Mesendoderm (in vitro differentiated cells): ENCODE measurements around the gene HIP1.
"Not testable (repeated sequence)": the region's sequence is repeated elsewhere in the genome, so short reads cannot be mapped to it uniquely, and the experiment has no call there.

ENCODE experiments used
- DNase-seq: peaks from one replicate; pipeline ENCODE4 v3.0.0; 2013
- H2AK5ac ChIP-seq: 2 replicates; pipeline ENCODE4 v1.6.1; 2013; ENCODE audit warnings: low read length, inconsistent platforms
- H2BK120ac ChIP-seq: 2 replicates; pipeline ENCODE4 v1.6.1; 2013; ENCODE audit warnings: low read depth, mild to moderate bottlenecking, low read length, moderate library complexity, mixed read lengths
- H2BK15ac ChIP-seq: replicated peaks from 2 replicates; pipeline ENCODE4 v1.6.1; 2013; ENCODE audit warnings: low read depth, mild to moderate bottlenecking, moderate library complexity
- H2BK5ac ChIP-seq: 2 replicates; pipeline ENCODE4 v1.6.1; 2013; ENCODE audit warnings: low read length, inconsistent platforms
- H3K18ac ChIP-seq: 2 replicates; pipeline ENCODE4 v1.6.1; 2013; ENCODE audit warnings: mild to moderate bottlenecking, low read length, mixed read lengths
- H3K23ac ChIP-seq: one replicate; pipeline ENCODE4 v1.6.1; 2013; ENCODE audit warnings: low read length
- H3K27ac ChIP-seq: 2 replicates; pipeline ENCODE4 v1.5.1; 2013; ENCODE audit warnings: low read depth, mild to moderate bottlenecking, inconsistent platforms, low read length, moderate library complexity
- H3K27me3 ChIP-seq: 2 replicates; pipeline ENCODE4 v1.6.1; 2013; ENCODE audit warnings: low read length, control low read depth, mild to moderate bottlenecking, inconsistent platforms; ENCODE audit not compliant: insufficient read depth, poor library complexity
- H3K36me3 ChIP-seq: 2 replicates; pipeline ENCODE4 v1.6.1; 2013; ENCODE audit warnings: low read length, inconsistent platforms; ENCODE audit not compliant: control insufficient read depth, insufficient read depth
- H3K4ac ChIP-seq: one replicate; pipeline ENCODE4 v1.6.1; 2013; ENCODE audit warnings: low read depth, mild to moderate bottlenecking, low read length, moderate library complexity
- H3K4me1 ChIP-seq: 2 replicates; pipeline ENCODE4 v1.6.1; 2013; ENCODE audit warnings: low read depth, low read length, inconsistent platforms; ENCODE audit not compliant: control insufficient read depth
- H3K4me2 ChIP-seq: 2 replicates; pipeline ENCODE4 v1.6.1; 2013; ENCODE audit warnings: low read length
- H3K4me3 ChIP-seq: 2 replicates; pipeline ENCODE4 v1.5.1; 2013; ENCODE audit warnings: mild to moderate bottlenecking, low read length
- H3K56ac ChIP-seq: one replicate; pipeline ENCODE4 v1.6.1; 2013; ENCODE audit warnings: low read length
- H3K79me1 ChIP-seq: 2 replicates; pipeline ENCODE4 v1.6.1; 2013; ENCODE audit warnings: low read length, inconsistent platforms
- H3K79me2 ChIP-seq: 2 replicates; pipeline ENCODE4 v1.6.1; 2013; ENCODE audit warnings: mild to moderate bottlenecking, low read length; ENCODE audit not compliant: control insufficient read depth, insufficient read depth
- H3K9ac ChIP-seq: 2 replicates; pipeline ENCODE4 v1.6.1; 2013; ENCODE audit warnings: low read length, inconsistent platforms
- H4K5ac ChIP-seq: one replicate; pipeline ENCODE4 v1.6.1; 2013; ENCODE audit warnings: low read length
- H4K8ac ChIP-seq: one replicate; pipeline ENCODE4 v1.6.1; 2013; ENCODE audit warnings: low read depth, mild to moderate bottlenecking, control low read depth, low read length, moderate library complexity
- WGBS: extraction: QIAGEN DNeasy Blood & Tissue Kit; methylation state at CpG from one replicate; pipeline ENCODE4 v1.1.7; 2013; ENCODE audit warnings: low lambda C conversion rate, missing lambda C conversion rate; ENCODE audit not compliant: insufficient coverage; ENCODE audit errors: extremely low coverage; 5-methylcytosine and 5-hydroxymethylcytosine counted together

The HIP1 gene

GRCh38 chr7:75572814-75573213 lies 165.9 kb downstream of the HIP1 start:
- H3K4ac ChIP-seq: no peak overlapping the region
- no peak overlapping the region for H3K4me2 ChIP-seq
- H3K4me1 ChIP-seq: no peaks in the 10 kb centered on the region
- no peak overlapping the region for H3K27ac ChIP-seq
- H3K56ac ChIP-seq: no peak overlapping the region
- H4K5ac ChIP-seq: no peak overlapping the region
- no peaks in the 10 kb centered on the region for H3K79me1 ChIP-seq
- no peak overlapping the region for H4K8ac ChIP-seq
- H3K9ac ChIP-seq: no peak overlapping the region
- peaks cover 9% of the 10 kb centered on the region for H3K36me3 ChIP-seq
- H2AK5ac ChIP-seq: no peak overlapping the region
- H3K23ac ChIP-seq: no peak overlapping the region
- no peak overlapping the region for H2BK120ac ChIP-seq
- H3K4me3 ChIP-seq: no peak overlapping the region
- no CpG with 5 or more reads among the region's 11 CpGs for WGBS
- no peak overlapping the region for H2BK5ac ChIP-seq
- no peaks in the 10 kb centered on the region for H3K79me2 ChIP-seq
- H2BK15ac ChIP-seq: no peak overlapping the region
- no peak overlapping the region for H3K18ac ChIP-seq
- H3K27me3 ChIP-seq: no peaks in the 10 kb centered on the region
- DNase-seq: no peak

- H3K9ac ChIP-seq: no peak overlapping the region
- no peak overlapping the region for H2BK15ac ChIP-seq
- no peak overlapping the region for H3K18ac ChIP-seq
- no peak overlapping the region for H3K23ac ChIP-seq
- no peaks in the 10 kb centered on the region for H3K79me2 ChIP-seq
- H3K56ac ChIP-seq: no peak overlapping the region
- no peaks in the 10 kb centered on the region for H3K27me3 ChIP-seq
- H3K36me3 ChIP-seq: peaks cover 9% of the 10 kb centered on the region
- H2BK120ac ChIP-seq: no peak overlapping the region
- no peak overlapping the region for H3K4me3 ChIP-seq
- H3K27ac ChIP-seq: no peak overlapping the region
- H3K4ac ChIP-seq: no peak overlapping the region
- no peak overlapping the region for H4K8ac ChIP-seq
- H2AK5ac ChIP-seq: no peak overlapping the region
- H2BK5ac ChIP-seq: no peak overlapping the region
- no peak for DNase-seq
- no peak overlapping the region for H4K5ac ChIP-seq
- no peaks in the 10 kb centered on the region for H3K4me1 ChIP-seq
- no peak overlapping the region for H3K4me2 ChIP-seq
- no CpG with 5 or more reads among the region's 5 CpGs for WGBS
- H3K79me1 ChIP-seq: no peaks in the 10 kb centered on the region
These were observed 166.3 kb downstream of the HIP1 start for GRCh38 chr7:75572396-75572795.

- no peak overlapping the region for H3K4ac ChIP-seq
- no peak overlapping the region for H4K5ac ChIP-seq
- no peak overlapping the region for H3K4me3 ChIP-seq
- WGBS: 100% methylated on average over 1 of the region's 4 CpGs
- H2BK120ac ChIP-seq: no peak overlapping the region
- no peak overlapping the region for H4K8ac ChIP-seq
- H3K23ac ChIP-seq: no peak overlapping the region
- no peak overlapping the region for H2AK5ac ChIP-seq
- H3K79me2 ChIP-seq: no peaks in the 10 kb centered on the region
- H3K79me1 ChIP-seq: no peaks in the 10 kb centered on the region
- no peak overlapping the region for H3K27ac ChIP-seq
- no peak overlapping the region for H3K56ac ChIP-seq
- H3K27me3 ChIP-seq: no peaks in the 10 kb centered on the region
- no peaks in the 10 kb centered on the region for H3K4me1 ChIP-seq
- no peak overlapping the region for H3K18ac ChIP-seq
- H3K4me2 ChIP-seq: no peak overlapping the region
- no peak for DNase-seq
- no peak overlapping the region for H3K9ac ChIP-seq
- H2BK5ac ChIP-seq: no peak overlapping the region
- no peak overlapping the region for H2BK15ac ChIP-seq
- H3K36me3 ChIP-seq: peaks cover 9% of the 10 kb centered on the region
These were observed 167.5 kb downstream of the HIP1 start for GRCh38 chr7:75571209-75571608.

GRCh38 chr7:75569629-75570282 lies 169.0 kb downstream of the HIP1 start:
- not testable (repeated sequence) for DNase-seq, H3K27ac ChIP-seq, H4K5ac ChIP-seq, H3K4ac ChIP-seq, H3K4me3 ChIP-seq, H2BK15ac ChIP-seq, H3K79me2 ChIP-seq, H3K4me1 ChIP-seq, H4K8ac ChIP-seq, H3K4me2 ChIP-seq, H3K18ac ChIP-seq, H3K23ac ChIP-seq, H2BK120ac ChIP-seq, H3K56ac ChIP-seq, H3K9ac ChIP-seq, H2BK5ac ChIP-seq, H3K36me3 ChIP-seq, H3K79me1 ChIP-seq, H2AK5ac ChIP-seq, H3K27me3 ChIP-seq
- no CpG with 5 or more reads among the region's 16 CpGs for WGBS

GRCh38 chr7:75567948-75568595 lies 170.7 kb downstream of the HIP1 start:
- Histone ChIP-seq H3K27me3 (no peaks in the 10 kb centered on the region), H4K8ac (no peak overlapping the region)

More at GRCh38 chr7:75567948-75568595, 170.7 kb downstream of the HIP1 start:
- Histone ChIP-seq H3K56ac (no peak overlapping the region), H2AK5ac (no peak overlapping the region), H3K79me1 (no peaks in the 10 kb centered on the region), H3K79me2 (no peaks in the 10 kb centered on the region), H3K18ac (no peak overlapping the region), H3K4me2 (no peak overlapping the region), H2BK120ac (no peak overlapping the region), H4K5ac (no peak overlapping the region), H3K4ac (no peak overlapping the region), H3K9ac (no peak overlapping the region), H3K27ac (no peak overlapping the region), H2BK5ac (no peak overlapping the region), H3K4me1 (no peaks in the 10 kb centered on the region), H3K36me3 (peaks cover 8% of the 10 kb centered on the region), H3K23ac (no peak overlapping the region), H3K4me3 (no peak overlapping the region), H2BK15ac (no peak overlapping the region)
- no CpG with 5 or more reads among the region's 12 CpGs for WGBS
- no peak for DNase-seq
